ENCODE measurements around the gene SLC1A2. TPM values are rescaled to one million over a fixed set of nuclear protein-coding genes. Genes with fewer than 3 reads are reported as not detected.

Gene SLC1A2
- total RNA-seq, 1 experiment from 2014 or later = not detected

- Mint-ChIP-seq H3K27ac (ENCODE audit: low read depth, unreplicated experiment) (no peak overlapping the region), H3K9me3 (ENCODE audit: unreplicated experiment) (no peaks in the 10 kb centered on the region), H3K4me1 (ENCODE audit: insufficient read depth, unreplicated experiment) (peaks cover 22% of the 10 kb centered on the region), H3K27me3 (ENCODE audit: insufficient read depth, unreplicated experiment) (no peaks in the 10 kb centered on the region), H3K36me3 (ENCODE audit: insufficient read depth, unreplicated experiment) (no peaks in the 10 kb centered on the region), H3K4me3 (ENCODE audit: unreplicated experiment) (no peak overlapping the region)
- CTCF ChIA-PET = interaction anchor here (0.5 to 0.6 kb wide), 3 partner anchors 24 to 225 kb away, joined by 3 to 4 read pairs (median 4); no protein-coding TSS in a partner anchor
- no peak for TF ChIP-seq CTCF (IDR thresholded peaks at IDR 0.05; ENCODE audit: unreplicated experiment)
- intact Hi-C loops (cut with micrococcal nuclease) = no loop called here
- no TSS peak for BruUV-seq (replicated peaks)
- DNase-seq (ENCODE audit: unreplicated experiment) = no peak
- POLR2A ChIA-PET = interaction anchor here (5.2 to 5.5 kb wide), 2 partner anchors 11 to 14 kb away, joined by 78 to 81 read pairs; no protein-coding TSS in a partner anchor
These were observed 70.3 kb downstream of the SLC1A2 start for GRCh38 chr11:35348898-35349687.

- no peak for TF ChIP-seq CTCF (IDR thresholded peaks at IDR 0.05; ENCODE audit: unreplicated experiment)
- Mint-ChIP-seq H3K9me3 (ENCODE audit: unreplicated experiment) (no peaks in the 10 kb centered on the region), H3K4me3 (ENCODE audit: unreplicated experiment) (no peak overlapping the region), H3K27me3 (ENCODE audit: insufficient read depth, unreplicated experiment) (no peaks in the 10 kb centered on the region), H3K36me3 (ENCODE audit: insufficient read depth, unreplicated experiment) (no peaks in the 10 kb centered on the region), H3K27ac (ENCODE audit: low read depth, unreplicated experiment) (no peak overlapping the region), H3K4me1 (ENCODE audit: insufficient read depth, unreplicated experiment) (peaks cover 17% of the 10 kb centered on the region)
- POLR2A ChIA-PET = interaction anchor here (0.7 to 2.3 kb wide), 4 partner anchors 10 to 434 kb away, joined by 3 to 12 read pairs (median 6); no protein-coding TSS in a partner anchor
- no peak for DNase-seq (ENCODE audit: unreplicated experiment)
- no TSS peak for BruUV-seq (replicated peaks)
- intact Hi-C loops (cut with micrococcal nuclease) = no loop called here
- CTCF ChIA-PET = interaction anchor here (0.7 to 1.1 kb wide), 4 partner anchors 13 to 39 kb away, joined by 3 read pairs; no protein-coding TSS in a partner anchor
These were observed 71.4 kb downstream of the SLC1A2 start for GRCh38 chr11:35347921-35348331.

GRCh38 chr11:35347173-35347878 lies 72.0 kb downstream of the SLC1A2 start:
- CTCF ChIA-PET = interaction anchor here (0.7 to 1.2 kb wide), 5 partner anchors 14 to 40 kb away, joined by 3 read pairs; no protein-coding TSS in a partner anchor
- H3K36me3 Mint-ChIP-seq (ENCODE audit: insufficient read depth, unreplicated experiment) = no peaks in the 10 kb centered on the region
- no peaks in the 10 kb centered on the region for H3K9me3 Mint-ChIP-seq (ENCODE audit: unreplicated experiment)
- DNase-seq (ENCODE audit: unreplicated experiment) = no peak
- intact Hi-C loops (cut with micrococcal nuclease) = no loop called here
- no TSS peak for BruUV-seq (replicated peaks)
- no peaks in the 10 kb centered on the region for H3K27me3 Mint-ChIP-seq (ENCODE audit: insufficient read depth, unreplicated experiment)
- no peak for TF ChIP-seq CTCF (IDR thresholded peaks at IDR 0.05; ENCODE audit: unreplicated experiment)
- no peak overlapping the region for H3K4me3 Mint-ChIP-seq (ENCODE audit: unreplicated experiment)
- POLR2A ChIA-PET = interaction anchor here (0.7 to 2.3 kb wide), 4 partner anchors 9 to 433 kb away, joined by 3 to 12 read pairs (median 6); no protein-coding TSS in a partner anchor
- H3K27ac Mint-ChIP-seq (ENCODE audit: low read depth, unreplicated experiment) = no peak overlapping the region
- H3K4me1 Mint-ChIP-seq (ENCODE audit: insufficient read depth, unreplicated experiment) = peaks cover 11% of the 10 kb centered on the region
